Trophoblast cell (in vitro differentiated cells and primary cell): ENCODE data around the gene ODF4.

ENCODE experiments used
- DNase-seq, 2 donors: peaks; one replicate each; pipeline ENCODE4 v3.0.0-alpha.2; 2016
- H2AFZ ChIP-seq: 2 replicates; pipeline ENCODE4 v1.6.1; 2013; ENCODE audit warnings: low read length, moderate library complexity, mild to moderate bottlenecking; ENCODE audit not compliant: insufficient read depth, poor library complexity
- H2AK5ac ChIP-seq: 2 replicates; pipeline ENCODE4 v1.6.1; 2013; ENCODE audit warnings: mild to moderate bottlenecking, low read length
- H2BK120ac ChIP-seq: 2 replicates; pipeline ENCODE4 v1.6.1; 2013; ENCODE audit warnings: low read length, mild to moderate bottlenecking, moderate library complexity; ENCODE audit not compliant: insufficient read depth, poor library complexity
- H2BK12ac ChIP-seq: 2 replicates; pipeline ENCODE4 v1.6.1; 2013; ENCODE audit warnings: mild to moderate bottlenecking, low read length, moderate library complexity
- H2BK5ac ChIP-seq: 2 replicates; pipeline ENCODE4 v1.6.1; 2013; ENCODE audit warnings: low read length, low read depth, moderate library complexity, mild to moderate bottlenecking; ENCODE audit not compliant: poor library complexity
- H3K14ac ChIP-seq: 2 replicates; pipeline ENCODE4 v1.6.1; 2013; ENCODE audit warnings: mild to moderate bottlenecking, low read length
- H3K18ac ChIP-seq: 2 replicates; pipeline ENCODE4 v1.6.1; 2013; ENCODE audit warnings: mild to moderate bottlenecking, low read length
- H3K23ac ChIP-seq: 2 replicates; pipeline ENCODE4 v1.6.1; 2013; ENCODE audit warnings: low read length
- H3K27ac ChIP-seq: 2 replicates; pipeline ENCODE4 v1.5.1; 2013; ENCODE audit warnings: low read depth, mild to moderate bottlenecking, inconsistent platforms, low read length, moderate library complexity
- H3K27me3 ChIP-seq: 2 replicates; pipeline ENCODE4 v1.6.1; 2013; ENCODE audit warnings: inconsistent platforms, mild to moderate bottlenecking, low read length, moderate library complexity; ENCODE audit not compliant: insufficient read depth
- H3K36me3 ChIP-seq, 2 experiments: 1 replicate in 1 of 2; 2 replicates in 1 of 2; pipeline ENCODE4 v1.6.1; 2013; ENCODE audit warnings: low read length in 2 of 2, mild to moderate bottlenecking in 2 of 2, moderate library complexity in 1 of 2; ENCODE audit not compliant: insufficient read depth in 2 of 2, control insufficient read depth in 1 of 2
- H3K4ac ChIP-seq: 2 replicates; pipeline ENCODE4 v1.6.1; 2013; ENCODE audit warnings: low read depth, mild to moderate bottlenecking, low read length, moderate library complexity
- H3K4me1 ChIP-seq, 2 experiments: 1 replicate in 1 of 2; 2 replicates in 1 of 2; pipeline ENCODE4 v1.6.1; 2013; ENCODE audit warnings: low read length in 2 of 2, mild to moderate bottlenecking in 2 of 2, moderate library complexity in 1 of 2; ENCODE audit not compliant: insufficient read depth in 2 of 2, control insufficient read depth in 1 of 2
- H3K4me2 ChIP-seq: 2 replicates; pipeline ENCODE4 v1.6.1; 2013; ENCODE audit warnings: inconsistent platforms, mild to moderate bottlenecking, low read length, moderate library complexity
- H3K4me3 ChIP-seq: 2 replicates; pipeline ENCODE4 v1.5.1; 2013; ENCODE audit warnings: mild to moderate bottlenecking, low read depth, low read length, inconsistent platforms
- H3K79me1 ChIP-seq: one replicate; pipeline ENCODE4 v1.6.1; 2013; ENCODE audit warnings: low read length
- H3K79me2 ChIP-seq: 2 replicates; pipeline ENCODE4 v1.6.1; 2013; ENCODE audit warnings: low read length, mild to moderate bottlenecking; ENCODE audit not compliant: control insufficient read depth, insufficient read depth, poor library complexity
- H3K9ac ChIP-seq: 2 replicates; pipeline ENCODE4 v1.6.1; 2013; ENCODE audit warnings: mild to moderate bottlenecking, low read length
- H3K9me3 ChIP-seq: 2 replicates; pipeline ENCODE4 v1.6.1; 2013; ENCODE audit warnings: low read depth, mild to moderate bottlenecking, control low read depth, inconsistent platforms, low read length; ENCODE audit not compliant: insufficient read depth
- H4K12ac ChIP-seq: 2 replicates; pipeline ENCODE4 v1.6.1; 2013; ENCODE audit warnings: low read depth, mild to moderate bottlenecking, low read length, moderate library complexity
- H4K8ac ChIP-seq: 2 replicates; pipeline ENCODE4 v1.6.1; 2013; ENCODE audit warnings: low read depth, mild to moderate bottlenecking, low read length, moderate library complexity
- H4K91ac ChIP-seq: one replicate; pipeline ENCODE4 v1.6.1; 2013; ENCODE audit warnings: low read depth, mild to moderate bottlenecking, low read length, moderate library complexity
- WGBS: extraction: QIAGEN DNeasy Blood & Tissue Kit; methylation state at CpG from one replicate; pipeline ENCODE4 v1.1.7; 2013; ENCODE audit warnings: missing lambda C conversion rate; ENCODE audit not compliant: insufficient read length, insufficient coverage; ENCODE audit errors: extremely low coverage; 5-methylcytosine and 5-hydroxymethylcytosine counted together

The ODF4 gene

DNA sequence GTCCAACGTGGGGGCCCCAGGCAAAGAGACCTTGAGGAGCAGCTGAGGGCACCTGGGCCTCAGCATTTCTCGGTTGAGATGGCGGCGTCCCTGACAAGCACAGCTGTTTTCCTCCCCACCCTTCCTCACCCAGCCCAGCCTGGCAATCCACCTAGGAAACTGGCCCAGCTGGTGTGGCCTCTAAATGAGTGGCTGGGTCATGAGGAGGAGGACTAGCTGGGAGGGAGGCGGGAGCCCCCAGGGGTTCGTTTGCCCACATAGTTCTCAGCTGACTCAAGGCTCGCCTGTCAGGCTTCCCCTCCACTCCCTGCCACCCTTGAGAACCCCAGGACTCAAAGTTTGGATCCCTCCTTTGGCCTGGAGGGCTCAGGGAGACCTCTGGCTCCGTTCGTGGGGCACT, 52.1 kb downstream of the ODF4 start:
- H4K91ac ChIP-seq: peak overlapping the region; percentile 2
- H2BK12ac ChIP-seq: no peak overlapping the region
- H3K27ac ChIP-seq: peak overlapping the region; percentile 10
- H3K4me2 ChIP-seq: no peak overlapping the region
- H3K79me1 ChIP-seq: peaks cover 3% of the 10 kb centered on the region
- no peak overlapping the region for H4K8ac ChIP-seq
- H3K4me1 ChIP-seq: peaks cover 26 to 29% of the 10 kb centered on the region in 2 experiments
- DNase-seq: no peak
- WGBS: no CpG with 5 or more reads among the region's 9 CpGs
- no peaks in the 10 kb centered on the region for H3K27me3 ChIP-seq
- no peak overlapping the region for H3K4ac ChIP-seq
- H3K9me3 ChIP-seq: peaks cover 2% of the 10 kb centered on the region
- H3K79me2 ChIP-seq: no peaks in the 10 kb centered on the region
- no peaks in the 10 kb centered on the region for H3K36me3 ChIP-seq
- no peak overlapping the region for H4K12ac ChIP-seq
- H3K23ac ChIP-seq: no peak overlapping the region
- H3K4me3 ChIP-seq: no peak overlapping the region
- H2AFZ ChIP-seq: no peak overlapping the region
- no peak overlapping the region for H2BK5ac ChIP-seq
- no peak overlapping the region for H3K14ac ChIP-seq
- H3K18ac ChIP-seq: no peak overlapping the region
- H2AK5ac ChIP-seq: no peak overlapping the region
- no peak overlapping the region for H2BK120ac ChIP-seq
- no peak overlapping the region for H3K9ac ChIP-seq

DNA sequence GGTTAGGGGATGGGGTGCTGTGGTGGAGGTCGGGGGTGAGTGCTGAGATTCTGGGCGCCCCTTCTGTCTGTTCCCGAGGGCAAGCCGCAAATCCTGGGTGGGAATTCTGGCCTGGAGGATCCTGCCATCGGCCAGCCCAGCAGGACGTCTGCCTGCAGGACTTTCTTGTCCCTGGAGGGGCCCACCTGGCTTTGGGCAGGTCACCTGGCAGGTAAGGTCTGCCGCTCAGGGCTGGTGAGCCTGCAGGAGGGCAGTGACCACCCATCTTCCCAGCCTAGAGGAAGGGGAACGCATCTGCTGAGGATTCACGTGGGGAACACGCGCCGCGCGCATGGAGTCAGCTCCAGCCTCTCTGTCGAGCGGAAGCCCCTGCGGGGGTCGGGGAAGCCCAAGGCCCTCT, 52.6 kb downstream of the ODF4 start:
- H3K9ac ChIP-seq: no peak overlapping the region

DNA sequence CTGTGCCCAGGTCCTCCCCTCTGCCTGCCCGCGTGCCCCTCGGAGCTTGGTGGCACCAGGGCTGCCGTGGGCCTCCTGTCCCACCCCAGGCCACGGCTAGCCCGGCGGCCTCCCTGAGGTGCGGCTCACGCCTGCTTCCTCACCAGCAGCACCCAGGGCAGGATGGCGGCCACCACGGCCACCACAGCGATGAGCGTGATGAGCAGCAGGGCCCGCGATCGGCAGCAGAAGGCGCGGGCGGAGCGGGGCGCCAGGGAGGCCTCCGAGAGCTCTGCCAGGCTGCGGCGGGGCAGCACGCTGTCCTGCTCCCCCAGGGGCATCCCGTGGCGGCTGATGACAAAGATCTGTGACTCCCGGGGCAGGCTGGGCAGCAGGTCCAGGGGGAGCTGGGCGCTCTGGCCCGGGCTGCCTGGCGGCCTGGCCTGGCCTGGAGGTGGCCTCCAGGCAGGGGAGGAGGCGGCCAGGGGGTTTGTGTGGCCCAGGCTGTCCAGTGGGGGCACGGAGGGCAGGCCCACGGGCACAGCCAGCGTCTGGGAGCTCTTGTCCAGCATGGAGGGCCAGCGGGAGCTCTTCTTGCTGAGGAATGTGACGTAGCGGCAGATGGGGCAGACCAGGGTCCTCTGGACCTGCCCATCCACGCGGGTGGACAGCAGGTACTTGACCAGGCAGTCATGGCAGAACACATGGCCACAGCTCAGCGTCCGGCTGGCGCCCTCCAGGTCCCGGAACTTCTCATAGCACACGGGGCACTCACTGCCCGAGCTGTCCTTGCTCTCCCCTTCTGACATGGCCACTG, 53.2 kb downstream of the ODF4 start:
- Histone ChIP-seq H4K91ac (peak overlapping the region; percentile 42), H4K8ac (no peak overlapping the region), H3K79me1 (peaks cover 3% of the 10 kb centered on the region), H2AK5ac (peak overlapping the region; percentile 25), H3K4ac (no peak overlapping the region), H2BK12ac (no peak overlapping the region), H3K4me3 (no peak overlapping the region), H3K9me3 (peaks cover 2% of the 10 kb centered on the region), H3K9ac (no peak overlapping the region), H4K12ac (no peak overlapping the region), H2AFZ (no peak overlapping the region), H2BK5ac (no peak overlapping the region), H3K18ac (no peak overlapping the region), H3K23ac (no peak overlapping the region), H3K27me3 (no peaks in the 10 kb centered on the region), H3K4me2 (no peak overlapping the region), H3K14ac (no peak overlapping the region), H3K36me3 (no peaks in the 10 kb centered on the region), H3K27ac (no peak overlapping the region), H3K4me1 (peaks cover 28 to 31% of the 10 kb centered on the region in 2 experiments), H2BK120ac (no peak overlapping the region), H3K79me2 (no peaks in the 10 kb centered on the region)
- no CpG with 5 or more reads among the region's 46 CpGs for WGBS
- DNase-seq: no peak

More for the DNA sequence above, 52.6 kb downstream of the ODF4 start:
- no peak overlapping the region for H2BK12ac ChIP-seq
- H3K9me3 ChIP-seq: peaks cover 2% of the 10 kb centered on the region
- no peak overlapping the region for H2BK120ac ChIP-seq
- H3K14ac ChIP-seq: no peak overlapping the region
- no peaks in the 10 kb centered on the region for H3K27me3 ChIP-seq
- H2AK5ac ChIP-seq: peak overlapping the region; percentile 15
- H3K27ac ChIP-seq: no peak overlapping the region
- peak overlapping the region; percentile 42 for H4K91ac ChIP-seq
- H4K12ac ChIP-seq: no peak overlapping the region
- H4K8ac ChIP-seq: no peak overlapping the region
- peaks cover 23 to 27% of the 10 kb centered on the region in 2 experiments for H3K4me1 ChIP-seq
- no peak overlapping the region for H2AFZ ChIP-seq
- DNase-seq: no peak
- no peak overlapping the region for H3K4ac ChIP-seq
- H3K4me2 ChIP-seq: no peak overlapping the region
- no peak overlapping the region for H3K23ac ChIP-seq
- H3K4me3 ChIP-seq: no peak overlapping the region
- no peaks in the 10 kb centered on the region for H3K79me2 ChIP-seq
- no peaks in the 10 kb centered on the region for H3K36me3 ChIP-seq
- WGBS: no CpG with 5 or more reads among the region's 18 CpGs
- H3K79me1 ChIP-seq: peaks cover 3% of the 10 kb centered on the region
- H2BK5ac ChIP-seq: no peak overlapping the region
- H3K18ac ChIP-seq: no peak overlapping the region

DNA sequence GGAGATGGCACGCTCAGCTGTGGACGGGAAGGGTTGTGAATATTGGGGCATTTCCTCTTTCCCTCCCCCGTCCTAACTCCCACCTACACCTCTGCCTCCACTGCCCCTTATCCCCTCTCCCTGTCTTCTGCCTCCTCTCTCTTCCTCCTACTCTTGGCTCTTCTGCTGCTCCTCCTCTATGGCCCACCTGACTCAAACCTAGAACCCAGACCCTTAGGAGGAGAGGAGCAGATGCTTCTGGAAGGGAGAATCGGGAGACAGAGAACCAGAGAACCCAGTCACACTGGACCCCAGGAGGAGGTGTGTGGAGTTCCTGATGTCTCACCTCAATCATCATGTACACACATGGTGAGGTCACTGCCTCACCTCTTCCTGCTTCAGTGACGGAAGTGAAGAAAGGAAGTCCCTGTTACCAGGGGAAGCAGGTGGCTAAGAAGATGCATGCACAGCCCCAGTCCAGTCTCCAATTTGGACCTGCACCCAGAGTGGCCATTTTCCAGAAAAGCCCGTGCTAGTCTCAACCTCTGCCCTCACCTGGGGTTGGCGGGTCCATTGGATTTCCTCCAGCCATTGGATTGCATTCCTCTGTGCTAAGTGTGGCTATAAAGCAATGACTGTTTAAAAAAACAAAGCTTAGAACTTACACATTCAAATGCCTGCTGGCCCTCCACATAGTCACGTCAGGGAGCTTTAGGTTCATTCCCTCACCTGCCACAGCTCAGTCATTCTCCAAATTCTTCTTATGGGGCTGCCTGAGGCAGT, 54.0 kb downstream of the ODF4 start:
- no peak overlapping the region for H3K4me2 ChIP-seq
- no peaks in the 10 kb centered on the region for H3K36me3 ChIP-seq
- DNase-seq: peak; percentile 94 to 95
- no peak overlapping the region for H2BK120ac ChIP-seq
- no peak overlapping the region for H3K27ac ChIP-seq
- H4K8ac ChIP-seq: no peak overlapping the region
- no peak overlapping the region for H3K18ac ChIP-seq
- peaks cover 2% of the 10 kb centered on the region for H3K9me3 ChIP-seq
- no peaks in the 10 kb centered on the region for H3K79me2 ChIP-seq
- no peak overlapping the region for H4K12ac ChIP-seq
- H2AFZ ChIP-seq: no peak overlapping the region
- no peak overlapping the region for H2AK5ac ChIP-seq
- no peak overlapping the region for H3K23ac ChIP-seq
- no peaks in the 10 kb centered on the region for H3K27me3 ChIP-seq
- no peak overlapping the region for H3K14ac ChIP-seq
- no peak overlapping the region for H3K4ac ChIP-seq
- no peak overlapping the region for H2BK5ac ChIP-seq
- H3K9ac ChIP-seq: no peak overlapping the region
- no CpG with 5 or more reads among the region's 8 CpGs for WGBS
- H3K79me1 ChIP-seq: peaks cover 3% of the 10 kb centered on the region
- peaks cover 30 to 31% of the 10 kb centered on the region in 2 experiments for H3K4me1 ChIP-seq
- H4K91ac ChIP-seq: no peak overlapping the region
- H3K4me3 ChIP-seq: no peak overlapping the region
- H2BK12ac ChIP-seq: no peak overlapping the region
